ENCODE measurements around the gene FXYD4. TPM values are rescaled to one million over a fixed set of nuclear protein-coding genes. Genes with fewer than 3 reads are reported as not detected.

Gene FXYD4
- total RNA-seq, 1 donor from 2014 or later, result 1.1 TPM

DNA sequence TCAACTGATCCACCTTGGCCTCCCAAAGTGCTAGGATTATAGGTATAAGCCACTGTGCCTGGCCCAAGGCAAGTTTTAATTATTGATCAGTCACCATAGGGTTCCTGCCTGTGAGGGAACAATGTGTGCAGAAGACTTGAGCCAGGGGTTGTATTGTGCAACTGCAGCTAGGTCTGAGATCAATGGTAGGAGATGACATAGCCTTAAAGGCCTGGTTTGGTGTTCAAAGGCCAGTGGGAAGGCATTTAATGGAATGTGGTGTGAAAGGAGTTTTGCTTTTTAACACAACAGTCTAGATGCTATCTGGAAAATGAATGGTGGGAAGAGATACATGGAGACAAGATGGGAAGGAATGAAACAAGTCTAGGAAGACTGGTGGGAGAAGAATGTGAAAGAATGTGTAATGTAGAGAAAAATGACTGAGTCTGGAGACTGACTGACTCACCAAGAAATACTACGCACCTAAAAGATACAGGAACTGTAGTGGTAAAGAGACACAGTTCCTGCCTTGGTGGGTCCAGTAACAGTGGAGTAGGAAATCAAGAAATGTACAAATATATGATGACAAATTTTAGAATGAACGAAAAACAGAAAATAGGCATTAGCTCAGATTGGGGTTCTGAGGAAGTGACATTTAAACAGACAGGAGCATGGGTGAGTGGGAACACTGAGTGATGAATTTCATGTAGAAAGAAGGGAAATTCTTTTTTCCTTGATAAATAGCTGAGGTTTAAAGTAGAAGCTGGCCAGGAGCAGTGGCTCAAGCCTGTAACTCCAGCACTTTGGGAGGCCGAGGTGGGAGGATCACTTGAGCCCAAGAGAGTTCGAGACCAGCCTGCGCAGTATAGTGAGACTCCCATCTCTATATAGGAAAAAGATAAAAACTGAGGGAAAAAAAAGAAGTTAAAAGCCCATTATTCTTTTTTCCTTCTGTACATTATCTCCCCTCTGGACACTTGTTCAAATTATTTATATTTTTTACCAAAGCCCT is 28.2 kb downstream of the FXYD4 start:
- H3K9me3 ChIP-seq, result no peaks in the 10 kb centered on the region
- DNase-seq (no peak), ATAC-seq (no peak)
- H3K4me1 ChIP-seq, result peaks cover 79% of the 10 kb centered on the region
- no peaks in the 10 kb centered on the region for H3K27me3 ChIP-seq
- H3K27ac ChIP-seq, result peak overlapping the region; percentile 98
- peaks cover 26% of the 10 kb centered on the region for H3K36me3 ChIP-seq
- intact Hi-C loops (cut with DNase I), result no loop called here
- TF ChIP-seq, protein P1, sequence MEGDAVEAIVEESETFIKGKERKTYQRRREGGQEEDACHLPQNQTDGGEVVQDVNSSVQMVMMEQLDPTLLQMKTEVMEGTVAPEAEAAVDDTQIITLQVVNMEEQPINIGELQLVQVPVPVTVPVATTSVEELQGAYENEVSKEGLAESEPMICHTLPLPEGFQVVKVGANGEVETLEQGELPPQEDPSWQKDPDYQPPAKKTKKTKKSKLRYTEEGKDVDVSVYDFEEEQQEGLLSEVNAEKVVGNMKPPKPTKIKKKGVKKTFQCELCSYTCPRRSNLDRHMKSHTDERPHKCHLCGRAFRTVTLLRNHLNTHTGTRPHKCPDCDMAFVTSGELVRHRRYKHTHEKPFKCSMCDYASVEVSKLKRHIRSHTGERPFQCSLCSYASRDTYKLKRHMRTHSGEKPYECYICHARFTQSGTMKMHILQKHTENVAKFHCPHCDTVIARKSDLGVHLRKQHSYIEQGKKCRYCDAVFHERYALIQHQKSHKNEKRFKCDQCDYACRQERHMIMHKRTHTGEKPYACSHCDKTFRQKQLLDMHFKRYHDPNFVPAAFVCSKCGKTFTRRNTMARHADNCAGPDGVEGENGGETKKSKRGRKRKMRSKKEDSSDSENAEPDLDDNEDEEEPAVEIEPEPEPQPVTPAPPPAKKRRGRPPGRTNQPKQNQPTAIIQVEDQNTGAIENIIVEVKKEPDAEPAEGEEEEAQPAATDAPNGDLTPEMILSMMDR (IDR thresholded peaks at IDR 0.05), result no peak
- no peak overlapping the region for H3K4me3 ChIP-seq

DNA sequence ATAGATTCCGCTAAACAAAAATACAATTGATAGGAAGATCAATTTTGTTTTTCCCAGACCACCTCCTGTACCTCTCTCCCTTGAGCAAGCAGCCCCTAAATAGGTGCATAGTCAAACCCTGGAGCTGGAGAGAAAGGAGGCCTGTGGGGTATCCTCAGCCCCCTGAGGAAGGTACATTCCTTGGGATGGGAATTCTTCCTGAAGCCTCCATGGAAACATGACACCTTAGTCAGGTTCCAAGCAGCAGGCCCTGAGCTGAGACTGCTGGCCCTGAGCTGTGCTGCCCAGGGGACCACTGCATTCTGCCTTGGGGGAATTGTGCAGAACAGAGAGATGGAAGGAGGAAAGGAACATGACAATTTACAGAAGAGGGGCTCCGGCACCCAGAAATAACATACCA is 30.2 kb downstream of the FXYD4 start:
- H3K27me3 ChIP-seq, result no peaks in the 10 kb centered on the region
- TF ChIP-seq, protein P1 (IDR thresholded peaks at IDR 0.05), result no peak
- H3K9me3 ChIP-seq, result no peaks in the 10 kb centered on the region
- H3K4me3 ChIP-seq, result no peak overlapping the region
- DNase-seq, result no peak
- intact Hi-C loops (cut with DNase I), result no loop called here
- no peak overlapping the region for H3K27ac ChIP-seq
- peaks cover 83% of the 10 kb centered on the region for H3K4me1 ChIP-seq
- ATAC-seq, result no peak
- H3K36me3 ChIP-seq, result peaks cover 20% of the 10 kb centered on the region

DNA sequence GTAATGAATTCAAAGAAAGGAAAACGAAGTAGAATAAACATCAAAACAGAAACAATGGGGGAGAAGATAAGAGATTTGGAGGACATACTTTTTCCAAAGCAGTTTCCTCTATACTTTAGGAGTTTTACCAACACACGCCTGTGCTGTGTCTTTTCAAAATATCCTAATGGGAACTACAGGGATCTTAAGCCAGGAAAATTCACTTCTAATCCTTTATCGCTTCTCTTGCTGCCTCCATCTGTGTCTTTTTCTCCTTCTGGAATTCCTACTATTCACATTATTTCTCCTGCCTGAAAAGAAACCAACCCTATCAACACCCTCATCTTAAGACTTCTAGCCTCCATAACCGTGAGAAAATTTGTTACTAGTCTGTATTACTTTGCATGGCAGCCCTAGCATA is 30.7 kb downstream of the FXYD4 start:
- no peaks in the 10 kb centered on the region for H3K9me3 ChIP-seq
- TF ChIP-seq, protein P1 (IDR thresholded peaks at IDR 0.05), result no peak
- H3K27me3 ChIP-seq, result no peaks in the 10 kb centered on the region
- ATAC-seq (no peak), DNase-seq (no peak)
- no peak overlapping the region for H3K4me3 ChIP-seq
- peaks cover 20% of the 10 kb centered on the region for H3K36me3 ChIP-seq
- peaks cover 83% of the 10 kb centered on the region for H3K4me1 ChIP-seq
- no peak overlapping the region for H3K27ac ChIP-seq
- intact Hi-C loops (cut with DNase I), result no loop called here

DNA sequence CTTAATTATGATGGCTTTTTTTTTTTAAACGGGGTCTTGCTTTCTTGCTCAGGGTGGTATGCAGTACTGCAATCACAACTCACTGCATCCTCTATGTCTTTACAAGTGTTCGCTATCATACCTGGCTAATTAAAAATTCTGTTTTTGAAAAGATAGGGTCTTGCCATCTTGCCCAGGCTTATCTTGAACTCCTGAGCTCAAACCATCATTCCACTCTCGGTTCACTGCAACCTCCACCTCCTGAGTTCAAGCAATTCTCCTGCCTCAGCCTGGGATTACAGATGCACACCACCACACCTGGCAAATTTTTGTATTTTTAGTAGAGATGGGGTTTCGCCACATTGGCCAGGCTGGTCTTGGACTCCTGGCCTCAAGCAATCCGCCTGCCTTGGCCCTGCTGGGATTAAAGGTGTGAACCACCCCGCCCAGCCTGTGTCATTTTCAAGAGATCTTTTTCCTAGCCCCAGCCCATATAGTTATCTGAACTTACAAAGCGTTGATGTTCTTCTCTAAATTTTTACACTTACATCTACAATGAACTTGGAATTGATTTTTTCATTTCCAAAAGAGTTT is 31.5 kb downstream of the FXYD4 start:
- peaks cover 78% of the 10 kb centered on the region for H3K4me1 ChIP-seq
- intact Hi-C loops (cut with DNase I), result no loop called here
- peak overlapping the region; percentile 12 for H3K4me3 ChIP-seq
- peaks cover 20% of the 10 kb centered on the region for H3K36me3 ChIP-seq
- H3K27me3 ChIP-seq, result no peaks in the 10 kb centered on the region
- TF ChIP-seq, protein P1 (IDR thresholded peaks at IDR 0.05), result no peak
- no peak for DNase-seq
- no peak for ATAC-seq
- no peak overlapping the region for H3K27ac ChIP-seq
- no peaks in the 10 kb centered on the region for H3K9me3 ChIP-seq

DNA sequence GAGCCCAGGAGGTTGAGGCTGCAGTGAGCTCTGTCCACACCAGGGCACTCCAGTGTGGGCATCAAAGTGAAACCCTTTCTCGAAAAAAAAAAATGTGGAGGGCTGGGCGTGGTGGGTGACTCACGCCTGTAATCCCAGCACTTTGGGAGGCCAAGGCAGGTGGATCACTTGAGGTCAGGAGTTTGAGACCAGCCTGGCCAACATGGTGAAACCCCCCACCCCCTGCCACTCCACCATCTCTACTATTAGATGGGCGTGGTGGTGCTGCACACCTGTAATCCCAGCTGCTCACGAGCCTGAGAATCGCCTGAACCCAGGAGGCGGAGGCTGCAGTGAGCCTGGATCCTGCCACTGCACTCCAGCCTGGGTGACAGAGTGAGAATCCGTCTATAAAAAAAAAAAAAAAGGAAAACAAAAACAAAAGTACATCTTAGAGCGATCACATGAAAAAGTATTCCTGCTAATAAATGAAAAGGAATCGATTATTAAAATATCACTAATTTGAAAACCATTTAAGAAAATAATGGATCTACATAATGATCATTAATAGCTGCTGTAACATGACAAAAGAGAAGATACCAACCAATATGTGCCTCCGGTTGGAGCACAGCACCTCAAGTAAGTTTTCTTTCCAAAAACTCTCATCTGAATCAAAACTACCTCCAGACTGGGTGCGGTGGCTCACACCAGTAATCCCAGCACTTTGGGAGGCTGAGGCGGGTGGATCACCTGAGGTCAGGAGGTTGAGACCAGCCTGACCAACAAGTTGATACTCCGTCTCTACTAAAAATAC is 32.7 kb downstream of the FXYD4 start:
- TF ChIP-seq, protein P1 (IDR thresholded peaks at IDR 0.05), result no peak
- H3K27me3 ChIP-seq, result no peaks in the 10 kb centered on the region
- no peak overlapping the region for H3K27ac ChIP-seq
- intact Hi-C loops (cut with DNase I), result no loop called here
- H3K9me3 ChIP-seq, result no peaks in the 10 kb centered on the region
- H3K4me1 ChIP-seq, result peaks cover 67% of the 10 kb centered on the region
- H3K36me3 ChIP-seq, result peaks cover 20% of the 10 kb centered on the region
- DNase-seq (no peak), ATAC-seq (no peak)
- peak overlapping the region; percentile 30 for H3K4me3 ChIP-seq

Data from upper lobe of right lung (tissue), 1 donor.